ENCODE measurements around the gene OPCML.

OPCML gene

DNA sequence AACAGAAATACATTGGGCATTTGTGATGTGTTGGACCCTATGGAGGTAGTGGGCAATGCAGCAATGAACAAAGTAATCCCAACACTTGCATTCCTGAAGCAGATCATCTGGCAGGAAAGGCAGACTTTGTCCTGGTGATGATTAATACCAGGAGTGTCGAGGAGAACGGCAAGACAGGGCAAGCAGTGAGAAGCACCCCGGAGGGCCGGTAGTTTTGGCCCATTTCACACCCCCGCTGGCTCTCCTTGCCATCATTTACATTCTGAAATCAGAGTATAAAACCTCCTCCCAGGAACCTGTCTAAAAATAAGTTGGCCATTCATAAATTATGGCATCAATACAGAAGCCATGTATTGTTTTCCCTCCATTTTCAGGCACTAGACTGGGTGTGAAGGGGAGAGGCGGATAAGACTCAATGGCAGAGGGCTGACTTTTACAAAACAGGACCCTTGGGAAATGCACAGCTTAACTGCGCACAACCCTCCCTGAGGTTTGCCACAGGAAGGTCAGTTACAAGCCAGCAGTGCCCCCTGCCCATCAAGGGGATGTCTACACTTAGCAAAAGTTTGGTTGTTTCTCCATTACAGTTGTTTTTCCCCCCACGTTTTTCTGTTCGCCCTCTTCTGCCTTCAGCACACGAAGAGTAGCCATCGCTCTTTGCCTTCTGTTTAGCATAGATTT is 55.6 kb downstream of the OPCML start:
- DNase-seq (ENCODE audit: low spot score in 2 of 2): no peak
- in situ Hi-C loops (cut with MboI; ENCODE audit: low sequenced_read_pairs): no loop called here
- Histone ChIP-seq H3K4me3 (no peak overlapping the region), H3K4me1 (no peaks in the 10 kb centered on the region), H3K9me3 (no peaks in the 10 kb centered on the region; the same call in 1 of the 2 replicates), H3K36me3 (replicated peaks) (no peaks in the 10 kb centered on the region), H3K27me3 (ENCODE audit: low read depth) (no peaks in the 10 kb centered on the region)

DNA sequence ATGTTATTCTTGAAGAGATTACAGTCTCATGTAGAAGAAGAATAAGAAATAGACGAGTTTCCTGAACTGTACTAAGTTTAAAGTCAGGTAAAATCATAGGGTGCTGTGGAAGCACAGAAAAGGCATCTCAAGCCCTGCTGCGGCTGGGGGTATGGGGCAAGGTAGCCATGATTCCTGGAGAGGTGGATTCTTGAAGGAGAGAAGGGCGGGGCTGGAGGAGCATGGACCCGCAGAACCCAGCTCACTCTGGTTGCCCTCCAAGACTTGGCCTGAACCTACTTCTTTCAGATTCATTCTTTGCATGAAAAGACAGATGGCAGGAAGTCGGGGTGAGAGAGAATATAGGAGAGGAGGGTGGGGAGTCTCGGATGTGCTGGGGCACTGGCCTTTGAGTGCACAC is 57.8 kb downstream of the OPCML start:
- no peaks in the 10 kb centered on the region for H3K27me3 ChIP-seq (ENCODE audit: low read depth)
- H3K4me3 ChIP-seq: no peak overlapping the region
- no peaks in the 10 kb centered on the region for H3K4me1 ChIP-seq
- no peaks in the 10 kb centered on the region for H3K36me3 ChIP-seq (replicated peaks)
- no peaks in the 10 kb centered on the region; the same call in 1 of the 2 replicates for H3K9me3 ChIP-seq
- in situ Hi-C loops (cut with MboI; ENCODE audit: low sequenced_read_pairs): no loop called here
- DNase-seq (ENCODE audit: low spot score in 2 of 2): no peak

GRCh38 chr11:133467686-133468085 is 64.6 kb downstream of the OPCML start:
- in situ Hi-C loops (cut with MboI; ENCODE audit: low sequenced_read_pairs): no loop called here
- Histone ChIP-seq H3K36me3 (replicated peaks) (no peaks in the 10 kb centered on the region), H3K4me1 (no peaks in the 10 kb centered on the region), H3K9me3 (no peaks in the 10 kb centered on the region), H3K27me3 (ENCODE audit: low read depth) (no peaks in the 10 kb centered on the region), H3K4me3 (no peak overlapping the region)
- no peak for DNase-seq (ENCODE audit: low spot score in 2 of 2)

- Histone ChIP-seq H3K9me3 (no peaks in the 10 kb centered on the region), H3K27me3 (ENCODE audit: low read depth) (no peaks in the 10 kb centered on the region), H3K36me3 (replicated peaks) (no peaks in the 10 kb centered on the region), H3K4me3 (no peak overlapping the region), H3K4me1 (no peaks in the 10 kb centered on the region)
- in situ Hi-C loops (cut with MboI; ENCODE audit: low sequenced_read_pairs): no loop called here
- DNase-seq (ENCODE audit: low spot score in 2 of 2): no peak
Measured at GRCh38 chr11:133443206-133443747, 89.0 kb downstream of the OPCML start.

DNA sequence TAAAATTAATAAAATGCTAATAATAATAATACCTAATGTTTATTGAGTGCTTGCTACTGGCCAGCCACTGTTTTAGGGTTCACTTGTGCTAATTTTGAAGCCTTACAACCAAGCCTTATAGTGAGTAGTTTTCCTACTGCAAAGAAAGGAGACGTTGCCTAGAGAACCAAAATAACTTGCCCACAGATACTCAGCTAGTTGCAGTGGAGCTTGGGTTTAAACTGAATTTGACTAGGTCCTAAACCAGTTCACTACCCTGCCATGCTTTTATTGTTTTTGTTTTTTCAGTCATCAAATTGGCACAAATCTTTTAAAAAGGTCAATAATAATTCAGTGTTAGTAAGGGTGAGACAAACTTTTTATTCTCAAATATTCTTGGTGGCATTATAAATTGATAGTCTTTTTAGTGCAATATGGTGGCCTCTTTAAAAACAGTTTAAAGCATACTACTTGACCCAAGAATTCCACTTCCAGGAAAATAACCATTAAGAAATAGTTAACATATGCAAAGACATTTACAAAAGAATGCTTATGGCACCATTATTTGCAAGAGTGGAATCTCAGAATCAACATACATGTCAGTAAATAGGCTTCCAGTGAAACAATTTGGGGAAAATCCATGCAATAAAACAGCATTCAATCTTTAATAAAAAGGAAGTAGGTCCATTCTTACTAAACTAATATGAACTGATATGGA is 90.2 kb downstream of the OPCML start:
- H3K27me3 ChIP-seq (ENCODE audit: low read depth): no peaks in the 10 kb centered on the region
- no peak for DNase-seq (ENCODE audit: low spot score in 2 of 2)
- no peaks in the 10 kb centered on the region for H3K9me3 ChIP-seq
- in situ Hi-C loops (cut with MboI; ENCODE audit: low sequenced_read_pairs): no loop called here
- no peak overlapping the region for H3K4me3 ChIP-seq
- no peaks in the 10 kb centered on the region for H3K36me3 ChIP-seq (replicated peaks)
- H3K4me1 ChIP-seq: no peaks in the 10 kb centered on the region

GRCh38 chr11:133425992-133426391 is 106.3 kb downstream of the OPCML start:
- in situ Hi-C loops (cut with MboI; ENCODE audit: low sequenced_read_pairs): no loop called here
- H3K4me3 ChIP-seq: no peak overlapping the region
- no peaks in the 10 kb centered on the region for H3K9me3 ChIP-seq
- no peaks in the 10 kb centered on the region for H3K27me3 ChIP-seq (ENCODE audit: low read depth)
- DNase-seq (ENCODE audit: low spot score in 2 of 2): no peak
- H3K36me3 ChIP-seq (replicated peaks): no peaks in the 10 kb centered on the region
- no peaks in the 10 kb centered on the region for H3K4me1 ChIP-seq

DNA sequence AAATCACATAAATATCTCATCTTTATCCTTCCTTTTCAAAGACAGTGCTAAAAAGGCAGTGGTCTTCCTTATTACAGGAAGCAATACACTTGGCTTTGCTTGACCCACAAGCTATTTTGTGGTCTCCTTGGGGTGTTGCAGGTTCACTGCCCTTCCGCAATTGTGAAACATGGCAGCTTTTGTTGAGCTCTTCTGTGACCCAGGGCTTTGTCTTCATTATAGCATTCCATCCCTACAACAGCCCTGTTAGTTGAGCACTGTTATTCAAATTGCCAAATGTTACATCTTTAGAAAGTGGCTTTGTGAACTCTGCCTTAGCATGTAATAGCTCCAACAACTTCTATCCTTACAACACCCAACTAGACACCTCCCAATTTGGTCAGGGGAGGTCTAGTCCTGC is 107.1 kb downstream of the OPCML start:
- in situ Hi-C loops (cut with MboI; ENCODE audit: low sequenced_read_pairs): no loop called here
- no peak for DNase-seq (ENCODE audit: low spot score in 2 of 2)
- no peaks in the 10 kb centered on the region for H3K27me3 ChIP-seq (ENCODE audit: low read depth)
- H3K4me3 ChIP-seq: no peak overlapping the region
- no peaks in the 10 kb centered on the region for H3K4me1 ChIP-seq
- no peaks in the 10 kb centered on the region for H3K36me3 ChIP-seq (replicated peaks)
- H3K9me3 ChIP-seq: no peaks in the 10 kb centered on the region

- H3K36me3 ChIP-seq (replicated peaks): no peaks in the 10 kb centered on the region
- H3K9me3 ChIP-seq: no peaks in the 10 kb centered on the region
- no peaks in the 10 kb centered on the region for H3K27me3 ChIP-seq (ENCODE audit: low read depth)
- H3K4me1 ChIP-seq: no peaks in the 10 kb centered on the region
- no peak for DNase-seq (ENCODE audit: low spot score in 2 of 2)
- in situ Hi-C loops (cut with MboI; ENCODE audit: low sequenced_read_pairs): no loop called here
- no peak overlapping the region for H3K4me3 ChIP-seq
Measured at GRCh38 chr11:133418218-133418617, 114.1 kb downstream of the OPCML start.

- Histone ChIP-seq H3K9me3 (no peaks in the 10 kb centered on the region), H3K36me3 (replicated peaks) (no peaks in the 10 kb centered on the region), H3K4me3 (no peak overlapping the region), H3K27me3 (ENCODE audit: low read depth) (no peaks in the 10 kb centered on the region), H3K4me1 (no peaks in the 10 kb centered on the region)
- no peak for DNase-seq (ENCODE audit: low spot score in 2 of 2)
- in situ Hi-C loops (cut with MboI; ENCODE audit: low sequenced_read_pairs): no loop called here
Measured at GRCh38 chr11:133414506-133414905, 117.8 kb downstream of the OPCML start.

GRCh38 chr11:133413703-133414102 is 118.6 kb downstream of the OPCML start:
- Histone ChIP-seq H3K36me3 (replicated peaks) (no peaks in the 10 kb centered on the region), H3K9me3 (no peaks in the 10 kb centered on the region), H3K27me3 (ENCODE audit: low read depth) (no peaks in the 10 kb centered on the region), H3K4me3 (no peak overlapping the region), H3K4me1 (no peaks in the 10 kb centered on the region)
- no peak for DNase-seq (ENCODE audit: low spot score in 2 of 2)
- in situ Hi-C loops (cut with MboI; ENCODE audit: low sequenced_read_pairs): no loop called here

DNA sequence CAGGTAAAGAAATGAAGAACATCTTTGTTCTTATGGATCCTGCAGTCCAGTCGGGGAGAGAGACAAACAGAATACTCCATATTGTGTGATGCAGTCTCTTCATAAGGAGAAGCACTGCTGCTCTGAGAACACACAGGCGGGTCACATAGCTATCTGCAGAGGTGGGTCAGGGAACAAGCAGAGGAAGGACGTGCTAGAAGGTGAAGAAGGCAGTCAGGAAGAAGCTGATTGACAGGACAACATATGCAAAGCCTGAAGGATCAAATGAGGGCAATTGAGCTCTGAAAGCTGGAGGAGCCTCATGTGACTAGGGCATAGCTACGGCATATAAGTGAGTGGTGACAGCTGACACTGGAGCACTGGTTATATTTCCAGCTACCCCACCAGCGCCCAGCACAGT is 122.5 kb downstream of the OPCML start:
- H3K27me3 ChIP-seq (ENCODE audit: low read depth): no peaks in the 10 kb centered on the region
- no peak for DNase-seq (ENCODE audit: low spot score in 2 of 2)
- H3K4me1 ChIP-seq: no peaks in the 10 kb centered on the region
- in situ Hi-C loops (cut with MboI; ENCODE audit: low sequenced_read_pairs): no loop called here
- no peaks in the 10 kb centered on the region for H3K36me3 ChIP-seq (replicated peaks)
- H3K4me3 ChIP-seq: no peak overlapping the region
- H3K9me3 ChIP-seq: no peaks in the 10 kb centered on the region

DNA sequence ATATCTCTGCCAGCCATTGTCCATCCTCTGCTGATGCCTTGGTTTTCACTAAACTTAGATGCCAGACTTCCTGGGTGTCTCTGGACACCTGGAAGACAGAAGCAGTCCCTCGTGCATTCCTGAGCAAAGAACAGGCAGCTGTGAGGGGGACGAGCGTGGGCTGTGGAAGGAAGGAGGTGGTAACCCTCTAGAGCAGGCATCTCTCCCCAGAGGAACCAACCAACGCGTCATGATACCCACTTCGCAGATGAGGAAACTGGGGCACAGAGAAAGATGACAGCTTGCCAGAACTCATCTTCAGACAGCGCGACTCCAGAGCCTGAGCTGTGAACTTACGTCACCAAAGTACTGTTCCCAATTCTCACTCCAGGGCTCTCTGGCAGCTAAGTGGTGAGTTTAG is 123.4 kb downstream of the OPCML start:
- DNase-seq (ENCODE audit: low spot score in 2 of 2): no peak
- H3K27me3 ChIP-seq (ENCODE audit: low read depth): no peaks in the 10 kb centered on the region
- no peak overlapping the region for H3K4me3 ChIP-seq
- H3K36me3 ChIP-seq (replicated peaks): no peaks in the 10 kb centered on the region
- in situ Hi-C loops (cut with MboI; ENCODE audit: low sequenced_read_pairs): no loop called here
- no peaks in the 10 kb centered on the region for H3K9me3 ChIP-seq
- no peaks in the 10 kb centered on the region for H3K4me1 ChIP-seq

DNA sequence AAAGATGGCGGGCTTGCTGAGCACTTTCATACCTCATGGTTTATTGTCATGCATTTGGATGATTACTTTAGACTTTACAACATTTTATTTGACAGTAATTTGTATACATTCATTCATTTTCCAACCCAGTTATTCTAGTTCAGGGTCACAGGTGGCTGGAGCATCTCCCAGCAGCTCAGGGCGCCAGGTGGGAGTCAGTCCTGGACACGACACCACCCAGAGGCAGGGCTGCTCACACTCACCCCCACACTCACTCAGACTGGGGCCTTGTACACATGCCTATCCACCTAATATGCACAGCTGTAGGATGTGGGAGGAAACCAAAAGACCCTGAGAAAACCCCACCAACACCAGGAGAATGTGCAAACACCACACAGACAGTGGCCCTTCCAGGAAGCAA is 123.9 kb downstream of the OPCML start:
- no peak for DNase-seq (ENCODE audit: low spot score in 2 of 2)
- no peak overlapping the region for H3K4me3 ChIP-seq
- no peaks in the 10 kb centered on the region for H3K27me3 ChIP-seq (ENCODE audit: low read depth)
- H3K4me1 ChIP-seq: no peaks in the 10 kb centered on the region
- in situ Hi-C loops (cut with MboI; ENCODE audit: low sequenced_read_pairs): no loop called here
- no peaks in the 10 kb centered on the region for H3K36me3 ChIP-seq (replicated peaks)
- H3K9me3 ChIP-seq: no peaks in the 10 kb centered on the region

- H3K4me1 ChIP-seq: no peaks in the 10 kb centered on the region
- no peak overlapping the region for H3K4me3 ChIP-seq
- no peaks in the 10 kb centered on the region for H3K36me3 ChIP-seq (replicated peaks)
- H3K27me3 ChIP-seq (ENCODE audit: low read depth): no peaks in the 10 kb centered on the region
- DNase-seq (ENCODE audit: low spot score in 2 of 2): no peak
- H3K9me3 ChIP-seq: no peaks in the 10 kb centered on the region
- in situ Hi-C loops (cut with MboI; ENCODE audit: low sequenced_read_pairs): no loop called here
Measured at GRCh38 chr11:133406489-133406888, 125.8 kb downstream of the OPCML start.
